MM.1S (cell line): Measurements from ENCODE around the gene CYTH1.

Source experiments
- EZH2 ChIP-seq: fragments of 300-600 bp; sonication (generic); optimal IDR thresholded peaks from 2 replicates; pipeline ENCODE3; 2017; ENCODE audit warnings: low read depth, mild to moderate bottlenecking, antibody characterized with exemption, low read length, mixed read lengths
- TF ChIP-seq, protein P1 (sequence below): fragments of 300-600 bp; sonication (generic); IDR thresholded peaks from 2 replicates; pipeline ENCODE4 v1.5.1; 2016; ENCODE audit warnings: antibody characterized with exemption, low read length, mixed read lengths

DNA sequence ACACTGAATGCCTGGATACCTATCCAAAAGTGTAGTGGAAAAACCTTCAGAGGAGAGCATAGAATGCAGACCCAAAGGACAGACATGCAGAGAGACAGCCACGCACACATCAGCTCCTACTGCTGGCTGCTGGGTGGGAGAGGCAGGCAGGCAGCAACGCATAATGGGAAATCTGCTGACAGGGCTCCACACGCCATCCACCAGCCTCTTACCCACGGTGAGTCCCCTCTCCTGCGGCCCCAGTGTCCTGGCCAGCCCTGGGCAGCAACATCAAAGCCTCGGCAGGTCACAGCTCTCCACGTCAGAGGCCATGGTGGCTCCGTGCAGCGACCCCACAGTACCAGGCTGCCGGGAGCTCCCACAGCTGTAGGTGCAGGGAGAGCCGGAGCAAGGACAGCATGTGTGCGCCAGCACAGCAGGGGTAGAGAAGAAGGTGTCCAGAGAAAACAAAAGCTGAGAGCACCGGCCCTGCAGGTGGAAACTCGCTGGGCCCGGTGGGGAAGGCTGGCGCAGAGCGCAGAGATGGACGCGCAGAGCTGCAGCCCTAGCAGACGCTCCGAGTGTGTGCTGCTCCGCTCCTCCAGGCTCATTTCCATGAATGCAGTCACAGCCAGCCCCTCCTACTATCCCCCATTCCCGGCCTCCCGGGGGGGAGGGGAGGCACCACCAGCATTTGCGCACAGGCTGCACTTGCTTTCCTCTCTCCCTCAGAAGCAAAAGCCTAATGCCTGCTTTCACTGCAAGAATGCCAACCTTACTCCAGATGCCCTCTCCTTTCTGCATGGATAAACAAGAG is 58.9 kb downstream of the CYTH1 start:
- no peak for TF ChIP-seq EZH2
- TF ChIP-seq, protein P1, sequence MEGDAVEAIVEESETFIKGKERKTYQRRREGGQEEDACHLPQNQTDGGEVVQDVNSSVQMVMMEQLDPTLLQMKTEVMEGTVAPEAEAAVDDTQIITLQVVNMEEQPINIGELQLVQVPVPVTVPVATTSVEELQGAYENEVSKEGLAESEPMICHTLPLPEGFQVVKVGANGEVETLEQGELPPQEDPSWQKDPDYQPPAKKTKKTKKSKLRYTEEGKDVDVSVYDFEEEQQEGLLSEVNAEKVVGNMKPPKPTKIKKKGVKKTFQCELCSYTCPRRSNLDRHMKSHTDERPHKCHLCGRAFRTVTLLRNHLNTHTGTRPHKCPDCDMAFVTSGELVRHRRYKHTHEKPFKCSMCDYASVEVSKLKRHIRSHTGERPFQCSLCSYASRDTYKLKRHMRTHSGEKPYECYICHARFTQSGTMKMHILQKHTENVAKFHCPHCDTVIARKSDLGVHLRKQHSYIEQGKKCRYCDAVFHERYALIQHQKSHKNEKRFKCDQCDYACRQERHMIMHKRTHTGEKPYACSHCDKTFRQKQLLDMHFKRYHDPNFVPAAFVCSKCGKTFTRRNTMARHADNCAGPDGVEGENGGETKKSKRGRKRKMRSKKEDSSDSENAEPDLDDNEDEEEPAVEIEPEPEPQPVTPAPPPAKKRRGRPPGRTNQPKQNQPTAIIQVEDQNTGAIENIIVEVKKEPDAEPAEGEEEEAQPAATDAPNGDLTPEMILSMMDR: no peak
